PFSK-1 (cell line): ENCODE data around the gene NEUROG2.

ENCODE experiments used
- FOXP2 ChIP-seq: optimal IDR thresholded peaks from 2 replicates; pipeline ENCODE3; 2011; ENCODE audit warnings: borderline replicate concordance, control low read depth, inconsistent platforms; ENCODE audit not compliant: insufficient read depth; ENCODE audit errors: extremely low read length, extremely low read depth
- POLR2AphosphoS5 ChIP-seq: IDR thresholded peaks from 2 replicates; pipeline ENCODE4 v1.6.1; 2012; ENCODE audit warnings: low read depth, mild to moderate bottlenecking, control low read depth, low read length, moderate library complexity
- SIN3A ChIP-seq: IDR thresholded peaks from 2 replicates; pipeline ENCODE4 v1.6.1; 2012; ENCODE audit warnings: mild to moderate bottlenecking, low read length, moderate library complexity, borderline replicate concordance; ENCODE audit not compliant: insufficient read depth
- TAF1 ChIP-seq: IDR thresholded peaks from 2 replicates; pipeline ENCODE4 v1.6.1; 2012; ENCODE audit warnings: low read length, control low read depth, borderline replicate concordance; ENCODE audit not compliant: insufficient read depth
- TF ChIP-seq, protein P1 (sequence below), 2 experiments: IDR thresholded peaks; 2 replicates each; pipeline versions ENCODE4 v1.6.1 to v1.8.0; 2011 to 2012; ENCODE audit warnings: low read depth in 2 of 2, low read length in 2 of 2, control low read depth in 1 of 2, inconsistent platforms in 1 of 2, mild to moderate bottlenecking in 1 of 2, moderate library complexity in 1 of 2; ENCODE audit not compliant: insufficient read depth in 1 of 2

The NEUROG2 gene

DNA sequence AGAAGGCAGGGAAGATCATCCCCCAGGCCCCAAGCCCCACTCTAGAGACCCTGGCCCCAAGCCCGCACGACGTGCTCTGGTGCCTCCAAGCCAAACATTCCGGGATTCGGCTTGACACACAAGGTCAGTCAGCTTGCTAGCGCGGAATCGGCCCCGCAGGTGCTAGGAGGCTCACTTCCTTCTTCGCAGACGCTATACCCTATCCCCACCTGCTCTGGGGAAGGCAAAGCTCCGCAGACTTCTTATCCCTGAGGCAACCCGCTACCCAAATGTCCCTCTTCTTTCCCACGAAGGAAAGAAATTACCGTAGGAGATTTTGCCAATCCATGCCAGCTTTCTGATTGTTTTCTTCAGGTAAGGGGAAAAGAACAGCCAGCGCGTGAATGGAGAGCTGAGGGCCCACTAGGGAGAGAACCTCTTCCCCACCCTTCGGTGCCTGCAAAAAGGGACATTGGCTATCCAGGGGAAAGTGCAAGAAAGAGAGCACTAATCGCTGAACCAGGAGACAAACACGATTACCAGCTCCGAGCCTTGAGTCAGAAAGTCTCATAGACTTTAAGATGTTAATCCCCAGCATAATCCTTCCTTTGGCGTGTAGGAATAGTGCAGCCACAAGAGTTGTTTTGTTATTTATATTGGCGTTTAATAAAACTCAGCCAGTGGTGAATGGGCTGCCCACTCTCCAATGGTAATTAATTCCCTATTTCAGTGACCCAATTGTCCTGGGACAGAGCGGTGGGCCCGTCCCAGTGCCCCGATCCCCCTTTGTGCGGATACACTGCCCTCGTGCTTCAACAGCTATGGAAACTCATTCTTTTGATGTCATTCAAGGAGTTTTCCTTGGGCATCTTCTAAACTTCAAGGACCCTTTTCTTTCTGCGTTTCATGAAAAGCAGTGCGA, 5.4 kb upstream of the NEUROG2 start:
- TF ChIP-seq SIN3A (no peak), POLR2AphosphoS5 (no peak), FOXP2 (no peak), TAF1 (no peak)
- TF ChIP-seq, protein P1, sequence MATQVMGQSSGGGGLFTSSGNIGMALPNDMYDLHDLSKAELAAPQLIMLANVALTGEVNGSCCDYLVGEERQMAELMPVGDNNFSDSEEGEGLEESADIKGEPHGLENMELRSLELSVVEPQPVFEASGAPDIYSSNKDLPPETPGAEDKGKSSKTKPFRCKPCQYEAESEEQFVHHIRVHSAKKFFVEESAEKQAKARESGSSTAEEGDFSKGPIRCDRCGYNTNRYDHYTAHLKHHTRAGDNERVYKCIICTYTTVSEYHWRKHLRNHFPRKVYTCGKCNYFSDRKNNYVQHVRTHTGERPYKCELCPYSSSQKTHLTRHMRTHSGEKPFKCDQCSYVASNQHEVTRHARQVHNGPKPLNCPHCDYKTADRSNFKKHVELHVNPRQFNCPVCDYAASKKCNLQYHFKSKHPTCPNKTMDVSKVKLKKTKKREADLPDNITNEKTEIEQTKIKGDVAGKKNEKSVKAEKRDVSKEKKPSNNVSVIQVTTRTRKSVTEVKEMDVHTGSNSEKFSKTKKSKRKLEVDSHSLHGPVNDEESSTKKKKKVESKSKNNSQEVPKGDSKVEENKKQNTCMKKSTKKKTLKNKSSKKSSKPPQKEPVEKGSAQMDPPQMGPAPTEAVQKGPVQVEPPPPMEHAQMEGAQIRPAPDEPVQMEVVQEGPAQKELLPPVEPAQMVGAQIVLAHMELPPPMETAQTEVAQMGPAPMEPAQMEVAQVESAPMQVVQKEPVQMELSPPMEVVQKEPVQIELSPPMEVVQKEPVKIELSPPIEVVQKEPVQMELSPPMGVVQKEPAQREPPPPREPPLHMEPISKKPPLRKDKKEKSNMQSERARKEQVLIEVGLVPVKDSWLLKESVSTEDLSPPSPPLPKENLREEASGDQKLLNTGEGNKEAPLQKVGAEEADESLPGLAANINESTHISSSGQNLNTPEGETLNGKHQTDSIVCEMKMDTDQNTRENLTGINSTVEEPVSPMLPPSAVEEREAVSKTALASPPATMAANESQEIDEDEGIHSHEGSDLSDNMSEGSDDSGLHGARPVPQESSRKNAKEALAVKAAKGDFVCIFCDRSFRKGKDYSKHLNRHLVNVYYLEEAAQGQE (IDR thresholded peaks at IDR 0.05; ENCODE audit: insufficient read depth in 1 of 2, low read depth in 2 of 2, low read length in 2 of 2) = no peak

GRCh38 chr4:112520598-112521122, 4.7 kb upstream of the NEUROG2 start:
- no peak for TF ChIP-seq FOXP2
- TF ChIP-seq SIN3A = no peak
- no peak for TF ChIP-seq POLR2AphosphoS5
- TF ChIP-seq, protein P1 (IDR thresholded peaks at IDR 0.05; ENCODE audit: insufficient read depth in 1 of 2, low read depth in 2 of 2, low read length in 2 of 2) = no peak
- TF ChIP-seq TAF1 = no peak

- TF ChIP-seq POLR2AphosphoS5 = no peak
- no peak for TF ChIP-seq SIN3A
- no peak for TF ChIP-seq TAF1
- TF ChIP-seq, protein P1 (IDR thresholded peaks at IDR 0.05; ENCODE audit: insufficient read depth in 1 of 2, low read depth in 2 of 2, low read length in 2 of 2) = no peak
Measured at GRCh38 chr4:112519689-112520597, 4.0 kb upstream of the NEUROG2 start.

- TF ChIP-seq FOXP2 (no peak), POLR2AphosphoS5 (no peak), SIN3A (no peak), TAF1 (no peak)
- TF ChIP-seq, protein P1 (IDR thresholded peaks at IDR 0.05; ENCODE audit: insufficient read depth in 1 of 2, low read depth in 2 of 2, low read length in 2 of 2) = no peak
Measured at GRCh38 chr4:112518675-112519074, 2.7 kb upstream of the NEUROG2 start.
